Cardiac fibroblast (primary cell): ENCODE results near the gene GPR153.

Source experiments
- DNase-seq, 2 donors: peaks; one replicate each; pipeline versions ENCODE4 v3.0.0 to v3.0.0-alpha.2; 2010; ENCODE audit warnings: low read depth in 2 of 2
- H3K4me3 ChIP-seq, 2 donors: replicated peaks in 1 of 2; 1 replicate in 1 of 2; 2 replicates in 1 of 2; pipeline ENCODE4 v1.5.1; 2011; ENCODE audit warnings: low read depth in 2 of 2, low read length in 2 of 2, mild to moderate bottlenecking in 2 of 2, moderate library complexity in 1 of 2
- TF ChIP-seq, protein P1 (sequence below): IDR thresholded peaks from one replicate; pipeline ENCODE4 v1.5.1; 2011; ENCODE audit warnings: low read depth, mild to moderate bottlenecking, low read length, inconsistent platforms

Gene GPR153

GRCh38 chr1:6237093-6237492 lies 23.8 kb downstream of the GPR153 start:
- H3K4me3 ChIP-seq = no peak overlapping the region
- TF ChIP-seq, protein P1, sequence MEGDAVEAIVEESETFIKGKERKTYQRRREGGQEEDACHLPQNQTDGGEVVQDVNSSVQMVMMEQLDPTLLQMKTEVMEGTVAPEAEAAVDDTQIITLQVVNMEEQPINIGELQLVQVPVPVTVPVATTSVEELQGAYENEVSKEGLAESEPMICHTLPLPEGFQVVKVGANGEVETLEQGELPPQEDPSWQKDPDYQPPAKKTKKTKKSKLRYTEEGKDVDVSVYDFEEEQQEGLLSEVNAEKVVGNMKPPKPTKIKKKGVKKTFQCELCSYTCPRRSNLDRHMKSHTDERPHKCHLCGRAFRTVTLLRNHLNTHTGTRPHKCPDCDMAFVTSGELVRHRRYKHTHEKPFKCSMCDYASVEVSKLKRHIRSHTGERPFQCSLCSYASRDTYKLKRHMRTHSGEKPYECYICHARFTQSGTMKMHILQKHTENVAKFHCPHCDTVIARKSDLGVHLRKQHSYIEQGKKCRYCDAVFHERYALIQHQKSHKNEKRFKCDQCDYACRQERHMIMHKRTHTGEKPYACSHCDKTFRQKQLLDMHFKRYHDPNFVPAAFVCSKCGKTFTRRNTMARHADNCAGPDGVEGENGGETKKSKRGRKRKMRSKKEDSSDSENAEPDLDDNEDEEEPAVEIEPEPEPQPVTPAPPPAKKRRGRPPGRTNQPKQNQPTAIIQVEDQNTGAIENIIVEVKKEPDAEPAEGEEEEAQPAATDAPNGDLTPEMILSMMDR = no peak
- DNase-seq = no peak

- TF ChIP-seq, protein P1 = no peak
- H3K4me3 ChIP-seq = peak overlapping the region; percentile 78 to 83
- no peak for DNase-seq
These were observed 25.6 kb downstream of the GPR153 start for GRCh38 chr1:6235296-6235677.

GRCh38 chr1:6234502-6235295 lies 26.2 kb downstream of the GPR153 start:
- DNase-seq = peak; percentile 25 to 27
- TF ChIP-seq, protein P1 = no peak
- H3K4me3 ChIP-seq = peak overlapping the region; percentile 78 to 83

GRCh38 chr1:6233376-6233775 lies 27.5 kb downstream of the GPR153 start:
- TF ChIP-seq, protein P1 = no peak
- H3K4me3 ChIP-seq = no peak overlapping the region
- DNase-seq = no peak

DNA sequence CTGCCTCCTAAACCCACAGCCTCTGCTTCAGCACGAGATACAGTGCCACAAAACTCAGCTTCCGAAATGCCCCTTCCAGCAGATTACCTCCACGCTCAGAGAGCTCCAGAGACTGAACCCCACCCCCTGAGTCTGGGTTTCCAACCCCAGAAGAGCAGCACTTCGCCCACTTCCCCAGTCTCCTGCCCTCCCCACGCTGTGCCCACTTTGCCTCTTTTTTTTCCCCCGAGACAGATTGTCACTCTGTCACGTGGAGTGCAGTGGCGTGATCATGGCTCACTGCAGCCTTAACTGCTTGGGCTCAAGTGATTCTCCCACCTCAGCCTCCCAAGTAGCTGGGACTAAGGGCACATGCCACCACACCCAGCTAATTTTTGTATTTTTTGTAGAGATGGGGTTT lies 35.2 kb downstream of the GPR153 start:
- no peak for DNase-seq
- TF ChIP-seq, protein P1 = no peak
- no peak overlapping the region for H3K4me3 ChIP-seq

GRCh38 chr1:6224718-6225117 lies 36.2 kb downstream of the GPR153 start:
- TF ChIP-seq, protein P1 = no peak
- DNase-seq = no peak
- H3K4me3 ChIP-seq = no peak overlapping the region

GRCh38 chr1:6223617-6224016 lies 37.3 kb downstream of the GPR153 start:
- DNase-seq = no peak
- H3K4me3 ChIP-seq = no peak overlapping the region
- TF ChIP-seq, protein P1 = no peak
